Muscle of leg (tissue), 11 donors: ENCODE data around the gene CEP55. TPM values are rescaled to one million over a fixed set of nuclear protein-coding genes. Genes with fewer than 3 reads are reported as not detected.
A peak's percentile ranks its signal among the peaks of the same experiment; 100 is the strongest.

ENCODE experiments used
- DNase-seq: peaks from one replicate; pipeline ENCODE4 v3.0.0; 2013
- H3K27ac ChIP-seq: one replicate; pipeline ENCODE4 v1.5.1; 2013; ENCODE audit warnings: mild to moderate bottlenecking, low read length, control low read depth
- H3K27me3 ChIP-seq: one replicate; pipeline ENCODE4 v1.6.1; 2013; ENCODE audit warnings: low read length; ENCODE audit not compliant: control insufficient read depth, insufficient read depth
- H3K36me3 ChIP-seq: one replicate; pipeline ENCODE4 v1.6.1; 2013; ENCODE audit warnings: low read length; ENCODE audit not compliant: control insufficient read depth, insufficient read depth
- H3K4me1 ChIP-seq: one replicate; pipeline ENCODE4 v1.6.1; 2013; ENCODE audit warnings: low read length; ENCODE audit not compliant: control insufficient read depth, insufficient read depth
- H3K4me3 ChIP-seq: one replicate; pipeline ENCODE4 v1.5.1; 2013; ENCODE audit warnings: low read length, control low read depth
- H3K9me3 ChIP-seq: replicated peaks from 2 replicates; pipeline ENCODE4 v1.6.1; 2013; ENCODE audit warnings: low read depth, low read length; ENCODE audit not compliant: control insufficient read depth
- WGBS: methylation state at CpG from one replicate; pipeline ENCODE4 v1.1.5; 2013; ENCODE audit warnings: missing lambda C conversion rate; ENCODE audit not compliant: insufficient coverage; 5-methylcytosine and 5-hydroxymethylcytosine counted together
- polyA plus RNA-seq, 8 donors: library from polyadenylated mRNA; unstranded; fragments of 120-200 nt; gene quantifications; one replicate each; pipeline versions ENCODE4 v1.2.1 to v1.2.3, GENCODE V29; 2013; ENCODE audit warnings: inconsistent platforms in 1 of 8, low replicate concordance in 1 of 8; ENCODE audit not compliant: insufficient read length in 8 of 8, insufficient read depth in 1 of 8
- total RNA-seq: library from RNA; stranded (reverse); fragments of 120-200 nt; gene quantifications from one replicate; pipeline ENCODE4 v1.2.4, GENCODE V29; 2013

CEP55 gene
- total and polyA plus RNA-seq, 9 donors = 7.0 to 14.1 (median 8.7) TPM

DNA sequence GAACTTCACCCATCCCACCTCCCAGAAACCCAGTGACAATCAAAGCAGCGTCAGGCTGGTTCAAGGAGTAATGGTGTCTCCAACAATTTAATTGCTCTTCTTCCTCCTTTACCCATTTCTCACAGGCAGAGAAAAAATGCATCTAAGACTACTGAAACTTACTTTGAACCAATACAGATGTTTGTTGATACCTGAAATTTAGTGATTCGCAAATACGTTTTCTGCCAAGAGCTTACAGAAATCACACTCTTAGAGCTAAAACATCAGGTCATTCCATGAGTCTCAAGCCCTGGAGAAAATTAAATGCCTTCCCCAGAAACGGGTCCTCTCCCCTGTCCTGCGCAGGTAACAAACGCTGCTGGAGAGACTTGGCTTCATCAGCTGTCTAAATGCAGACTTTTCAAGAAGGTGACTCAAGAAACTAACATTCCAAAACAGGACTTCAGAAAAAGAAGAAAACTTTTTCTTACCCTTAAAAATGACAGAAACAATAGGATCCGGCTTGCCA is 14.7 kb upstream of the CEP55 start:
- no peaks in the 10 kb centered on the region for H3K9me3 ChIP-seq
- H3K4me1 ChIP-seq = peaks cover 8% of the 10 kb centered on the region
- 7% methylated on average over 5 of the region's 7 CpGs for WGBS
- no peaks in the 10 kb centered on the region for H3K36me3 ChIP-seq
- DNase-seq = no peak
- peak overlapping the region; percentile 96 for H3K27ac ChIP-seq
- H3K4me3 ChIP-seq = peak overlapping the region; percentile 67
- no peaks in the 10 kb centered on the region for H3K27me3 ChIP-seq

DNA sequence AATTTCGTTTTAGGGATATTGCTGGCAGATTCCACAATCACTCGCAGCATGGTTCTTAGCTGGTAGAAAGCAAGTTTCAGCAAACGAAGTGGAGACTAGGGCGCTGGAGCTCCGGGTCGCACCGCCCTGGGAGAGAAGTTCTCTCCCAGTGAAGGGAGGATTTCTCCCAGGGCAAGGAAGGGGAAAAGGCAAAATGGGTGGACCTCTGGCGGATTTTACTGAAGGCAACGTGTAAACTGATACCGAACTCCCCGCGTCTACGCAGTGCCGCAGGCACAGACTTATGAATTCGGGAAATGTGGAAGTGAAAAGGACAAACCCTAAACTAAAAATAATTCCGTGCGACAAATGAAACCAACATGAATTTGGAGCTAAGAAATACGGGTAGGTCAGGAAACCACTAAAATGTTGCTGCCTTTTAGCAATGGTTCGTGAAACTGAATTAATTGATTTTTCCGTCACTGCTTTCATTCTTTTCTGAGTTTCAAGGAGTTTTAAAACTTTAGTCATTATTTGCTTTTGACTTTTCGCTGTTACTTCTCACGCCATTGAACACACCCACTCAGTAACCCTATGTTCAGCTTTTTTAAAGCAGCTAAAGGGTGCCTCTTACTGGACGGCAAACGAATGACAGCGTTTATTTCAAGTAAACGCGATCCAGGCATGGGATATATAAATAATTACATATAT is 14.1 kb upstream of the CEP55 start, which contains the start of gene MYOF:
TSS of gene MYOF (minus strand) at position 190 of the 690 bp plus-strand sequence. CDS start at position 50, 140 bp downstream.
- Histone ChIP-seq H3K4me3 (peak within 1 kb of the TSS; percentile 67), H3K9me3 (no peaks in the 10 kb centered on the region), H3K4me1 (peaks cover 8% of the 10 kb centered on the region), H3K27me3 (no peaks in the 10 kb centered on the region), H3K27ac (peak within 1 kb of the TSS; percentile 96), H3K36me3 (no peaks in the 10 kb centered on the region)
- DNase-seq = peak; percentile 95
- 2% methylated on average over 7 of the region's 27 CpGs for WGBS

DNA sequence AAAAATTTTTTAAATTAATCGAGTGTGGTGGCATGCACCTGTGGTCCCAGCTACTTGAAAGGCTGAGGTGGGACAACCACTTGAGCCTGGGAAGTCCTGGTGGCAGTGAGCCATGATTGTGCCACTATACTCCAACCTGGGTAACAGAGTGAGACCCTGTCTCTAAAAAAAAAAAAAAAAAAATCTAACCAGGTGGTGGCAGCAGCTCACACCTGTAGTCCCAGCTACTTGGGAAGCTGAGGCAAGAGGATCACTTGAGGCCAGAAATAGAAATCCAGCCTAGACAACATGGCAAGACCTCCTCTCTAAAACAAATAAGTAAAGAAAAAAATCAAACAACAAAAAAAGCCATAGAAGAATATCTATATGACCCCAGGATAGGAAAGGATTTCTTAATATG is 10.7 kb upstream of the CEP55 start:
- H3K36me3 ChIP-seq = no peaks in the 10 kb centered on the region

DNA sequence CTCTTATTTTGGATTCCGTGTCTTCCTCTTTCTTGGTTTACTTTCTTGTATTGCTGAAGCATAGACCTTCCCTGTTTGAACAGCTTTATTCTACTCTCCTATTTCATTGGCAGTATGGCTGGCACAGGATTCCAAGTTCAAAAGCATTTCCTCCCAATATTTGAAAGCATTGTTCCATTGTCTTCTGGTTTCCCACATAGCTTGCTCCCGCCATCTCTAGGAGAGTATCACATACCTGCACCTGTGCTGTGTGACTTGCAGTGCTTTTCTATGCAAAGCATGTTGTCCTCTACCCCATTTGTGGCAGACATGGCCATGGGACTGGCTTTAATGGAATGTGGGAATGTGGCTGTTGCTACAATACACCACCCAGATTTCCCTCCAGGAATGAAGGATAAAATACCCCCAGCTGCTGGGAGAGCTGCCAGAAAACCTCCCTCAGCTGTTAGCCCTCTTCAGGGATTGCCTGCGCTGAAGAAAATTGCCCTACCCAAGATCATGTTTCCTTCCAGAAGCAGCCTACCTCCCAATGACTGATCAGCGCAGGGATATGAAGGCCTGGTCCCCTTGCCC is 7.4 kb upstream of the CEP55 start:
- Histone ChIP-seq H3K4me1 (no peaks in the 10 kb centered on the region), H3K9me3 (no peaks in the 10 kb centered on the region), H3K4me3 (no peak overlapping the region), H3K27ac (no peak overlapping the region), H3K27me3 (no peaks in the 10 kb centered on the region), H3K36me3 (no peaks in the 10 kb centered on the region)
- peak; percentile 54 for DNase-seq
- WGBS = 95% methylated on average over 2 of the region's 4 CpGs

More for the DNA sequence above, 10.7 kb upstream of the CEP55 start:
- no peaks in the 10 kb centered on the region for H3K27me3 ChIP-seq
- no peak overlapping the region for H3K27ac ChIP-seq
- no peak for DNase-seq
- no peaks in the 10 kb centered on the region for H3K9me3 ChIP-seq
- H3K4me3 ChIP-seq = no peak overlapping the region
- peaks cover 8% of the 10 kb centered on the region for H3K4me1 ChIP-seq
- no CpG with 5 or more reads among the region's 1 CpG for WGBS

DNA sequence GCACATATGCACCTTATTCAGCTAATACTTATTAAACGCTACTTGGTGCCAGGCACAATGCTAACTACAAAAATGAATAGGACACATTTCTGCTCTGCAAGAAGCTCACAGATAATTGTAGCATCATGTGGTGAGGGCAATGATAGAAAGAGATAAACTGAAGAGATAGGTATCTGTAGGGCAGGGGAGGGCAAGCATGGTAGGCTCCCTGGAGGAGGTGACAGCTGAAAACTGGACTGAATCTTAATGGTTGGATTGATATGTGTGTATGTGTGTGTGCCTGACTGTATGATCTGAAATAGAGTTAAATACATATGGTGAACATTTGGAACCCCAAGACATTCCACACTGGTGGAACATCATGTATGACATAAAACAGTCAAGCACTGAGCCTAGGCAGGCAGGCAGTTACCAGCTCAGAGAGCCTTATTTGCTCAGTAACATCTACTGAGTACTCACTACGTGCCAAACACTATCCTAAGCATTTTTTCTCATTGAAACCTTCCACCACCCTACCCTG is 4.8 kb upstream of the CEP55 start:
- Histone ChIP-seq H3K27me3 (peaks cover 2% of the 10 kb centered on the region), H3K4me1 (peaks cover 4% of the 10 kb centered on the region), H3K36me3 (no peaks in the 10 kb centered on the region), H3K9me3 (no peaks in the 10 kb centered on the region), H3K27ac (no peak overlapping the region), H3K4me3 (no peak overlapping the region)
- no peak for DNase-seq
- WGBS = 57% methylated on average over 1 of the region's 2 CpGs

DNA sequence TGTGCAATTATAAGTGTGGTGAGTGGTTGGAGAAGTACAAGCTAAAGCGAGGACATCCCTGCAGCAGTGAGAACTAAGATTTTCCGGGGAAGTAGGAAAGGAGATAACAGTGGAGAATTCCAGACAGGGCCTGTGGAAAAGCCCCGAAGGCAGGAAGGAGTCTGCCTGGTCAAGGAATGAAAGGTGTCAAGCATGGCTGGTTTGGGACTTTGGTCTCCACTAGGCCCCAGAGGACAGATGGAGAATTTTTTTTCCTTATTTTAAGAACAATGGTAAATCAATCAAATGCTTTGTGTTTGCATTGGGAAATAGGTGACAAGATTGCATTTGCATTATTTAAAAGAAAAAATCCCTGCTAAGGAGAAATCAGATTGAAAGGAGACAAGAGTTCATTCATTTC is 3.2 kb upstream of the CEP55 start:
- no peak overlapping the region for H3K4me3 ChIP-seq
- no peaks in the 10 kb centered on the region for H3K9me3 ChIP-seq
- no peaks in the 10 kb centered on the region for H3K36me3 ChIP-seq
- H3K4me1 ChIP-seq = peaks cover 6% of the 10 kb centered on the region
- no peak overlapping the region for H3K27ac ChIP-seq
- peaks cover 2% of the 10 kb centered on the region for H3K27me3 ChIP-seq
- 86% methylated on average over 2 of the region's 3 CpGs for WGBS
- DNase-seq = no peak

DNA sequence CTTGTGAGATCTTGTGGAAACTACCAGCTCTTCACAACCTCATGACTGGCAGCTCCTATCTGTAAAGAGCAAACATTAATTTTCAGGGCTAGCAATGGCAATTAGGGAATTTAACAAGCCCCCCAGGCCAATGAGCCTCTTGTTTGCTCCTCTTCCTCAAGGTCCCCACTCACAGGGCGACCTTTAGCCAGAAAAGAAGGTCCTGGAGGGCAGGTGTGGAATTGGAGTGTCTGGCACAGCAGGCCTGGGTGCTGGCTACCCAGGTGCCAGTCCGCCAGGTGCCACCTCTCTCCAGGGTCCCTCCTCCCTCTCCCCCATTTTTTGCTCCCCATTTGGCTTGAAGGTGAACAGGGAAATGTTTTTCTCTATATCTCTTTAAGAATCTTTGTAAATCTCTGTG is 1.9 kb upstream of the CEP55 start:
- H3K9me3 ChIP-seq = no peaks in the 10 kb centered on the region
- no peaks in the 10 kb centered on the region for H3K36me3 ChIP-seq
- no CpG with 5 or more reads among the region's 2 CpGs for WGBS
- H3K4me3 ChIP-seq = no peak overlapping the region
- peaks cover 6% of the 10 kb centered on the region for H3K4me1 ChIP-seq
- no peak overlapping the region for H3K27ac ChIP-seq
- peaks cover 2% of the 10 kb centered on the region for H3K27me3 ChIP-seq
- no peak for DNase-seq

DNA sequence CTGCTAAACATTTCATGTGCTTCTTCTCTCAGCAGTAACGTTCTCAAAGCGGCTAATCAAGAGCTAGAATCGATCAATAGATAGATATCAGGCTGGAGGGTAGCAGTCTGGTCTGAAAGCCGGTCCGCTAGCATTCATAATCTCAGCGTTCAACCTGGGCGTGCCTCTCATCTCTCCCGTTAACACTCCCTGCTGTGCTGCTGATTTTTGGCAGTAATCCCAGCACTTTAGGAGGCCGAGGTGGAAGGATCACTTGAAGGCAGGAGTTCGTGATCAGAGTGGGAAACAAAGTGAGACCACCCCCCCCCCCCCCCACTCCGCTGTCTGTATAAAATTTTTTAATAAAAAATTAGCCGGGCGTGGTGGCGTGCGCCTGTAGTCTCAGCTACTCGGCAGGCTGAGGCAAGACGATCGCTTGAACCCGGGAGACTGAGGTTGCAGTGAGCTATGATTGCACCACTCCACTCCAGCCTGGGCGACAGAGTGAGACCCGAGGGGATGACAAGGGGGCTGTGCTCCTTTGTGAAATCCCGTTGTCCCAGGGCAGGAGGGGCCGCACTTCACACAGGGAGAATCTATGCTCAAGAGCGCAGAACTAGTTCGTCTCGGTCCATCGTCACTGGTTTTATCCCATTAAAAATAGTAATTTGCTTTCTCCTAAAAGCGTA is 624 bp upstream of the CEP55 start:
- Histone ChIP-seq H3K4me1 (peaks cover 6% of the 10 kb centered on the region), H3K4me3 (peak overlapping the region; percentile 83), H3K9me3 (no peaks in the 10 kb centered on the region), H3K27me3 (peaks cover 2% of the 10 kb centered on the region), H3K27ac (peak overlapping the region; percentile 84), H3K36me3 (no peaks in the 10 kb centered on the region)
- peak; percentile 74 for DNase-seq
- WGBS = under 1% methylated on average over 18 of the region's 28 CpGs

DNA sequence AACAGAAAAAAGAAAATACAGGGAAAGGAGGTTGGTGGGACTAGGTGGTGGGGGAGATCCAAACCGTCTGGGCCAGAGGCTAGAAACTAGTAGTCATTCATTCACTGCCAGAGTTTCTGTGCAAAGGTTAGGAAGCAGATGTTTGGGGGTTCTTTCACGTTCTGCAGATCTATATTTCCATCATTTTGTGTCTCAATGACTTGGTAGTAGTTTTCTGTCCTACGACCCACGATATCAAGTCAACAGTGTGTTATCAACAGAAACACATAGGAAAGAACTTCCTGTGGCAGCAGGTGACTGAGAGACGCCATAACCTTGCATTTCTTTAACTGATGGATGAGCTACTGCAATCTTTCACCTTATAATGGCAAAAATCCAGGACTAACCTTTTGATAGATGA is 1.8 kb downstream of the CEP55 start:
- Histone ChIP-seq H3K36me3 (no peaks in the 10 kb centered on the region), H3K27ac (no peak overlapping the region), H3K27me3 (peaks cover 2% of the 10 kb centered on the region), H3K4me1 (peaks cover 6% of the 10 kb centered on the region), H3K9me3 (no peaks in the 10 kb centered on the region), H3K4me3 (no peak overlapping the region)
- 73% methylated on average over 4 of the region's 5 CpGs for WGBS
- no peak for DNase-seq

DNA sequence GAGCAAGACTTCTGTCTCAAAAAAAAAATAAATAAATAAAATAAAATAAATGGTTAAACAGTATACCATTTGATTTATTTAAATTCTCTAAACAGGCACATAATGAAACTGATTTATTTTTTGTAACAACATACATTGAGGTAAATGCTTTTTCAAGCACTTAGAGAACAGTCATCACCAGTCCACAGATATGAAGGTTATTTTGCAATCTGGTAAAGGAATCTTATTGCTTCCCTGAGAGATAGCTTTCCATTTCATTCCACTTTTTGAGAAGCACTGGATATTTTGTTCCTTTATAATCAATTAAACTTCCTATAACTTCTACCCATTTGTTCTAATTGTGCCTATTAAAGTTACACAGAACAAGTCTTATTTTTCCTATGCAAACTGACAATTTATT is 5.2 kb downstream of the CEP55 start:
- peaks cover 5% of the 10 kb centered on the region for H3K36me3 ChIP-seq
- no peak for DNase-seq
- no peak overlapping the region for H3K27ac ChIP-seq
- H3K27me3 ChIP-seq = no peaks in the 10 kb centered on the region
- H3K4me1 ChIP-seq = peaks cover 3% of the 10 kb centered on the region
- H3K4me3 ChIP-seq = no peak overlapping the region
- no peaks in the 10 kb centered on the region for H3K9me3 ChIP-seq
